ENCODE data around the gene ATF3.
A peak's percentile ranks its signal among the peaks of the same experiment; 100 is the strongest.
"Not testable (repeated sequence)": the region's sequence is repeated elsewhere in the genome, so short reads cannot be mapped to it uniquely, and the experiment has no call there.

ATF3 gene

GRCh38 chr1:212629450-212630157 is 21.0 kb downstream of the ATF3 start:
- no peak for DNase-seq (ENCODE audit: low spot score)

- DNase-seq (ENCODE audit: low spot score): peak; percentile 80
Measured at GRCh38 chr1:212630158-212630900, 21.8 kb downstream of the ATF3 start.

- DNase-seq (ENCODE audit: low spot score): no peak
Measured at GRCh38 chr1:212633161-212633560, 24.6 kb downstream of the ATF3 start.

- no peak for DNase-seq (ENCODE audit: low spot score)
Measured at GRCh38 chr1:212634252-212634651, 25.7 kb downstream of the ATF3 start.

- DNase-seq (ENCODE audit: low spot score): no peak
Measured at GRCh38 chr1:212635141-212635631, 26.6 kb downstream of the ATF3 start.

- DNase-seq (ENCODE audit: low spot score): no peak
Measured at GRCh38 chr1:212637902-212638301, 29.3 kb downstream of the ATF3 start.

GRCh38 chr1:212638492-212639151 is 30.1 kb downstream of the ATF3 start:
- DNase-seq (ENCODE audit: low spot score): no peak

GRCh38 chr1:212639524-212639923 is 31.0 kb downstream of the ATF3 start:
- not testable (repeated sequence) for DNase-seq (ENCODE audit: low spot score)

GRCh38 chr1:212640223-212640878 is 31.8 kb downstream of the ATF3 start:
- DNase-seq (ENCODE audit: low spot score): no peak

GRCh38 chr1:212641956-212642355 is 33.4 kb downstream of the ATF3 start:
- no peak for DNase-seq (ENCODE audit: low spot score)

GRCh38 chr1:212643877-212644276 is 35.3 kb downstream of the ATF3 start:
- no peak for DNase-seq (ENCODE audit: low spot score)

- no peak for DNase-seq (ENCODE audit: low spot score)
Measured at GRCh38 chr1:212644866-212645545, 36.4 kb downstream of the ATF3 start.

- DNase-seq (ENCODE audit: low spot score): no peak
Measured at GRCh38 chr1:212645546-212646543, 37.3 kb downstream of the ATF3 start.

GRCh38 chr1:212646588-212646987 is 38.0 kb downstream of the ATF3 start:
- DNase-seq (ENCODE audit: low spot score): no peak

- no peak for DNase-seq (ENCODE audit: low spot score)
Measured at GRCh38 chr1:212647004-212647403, 38.4 kb downstream of the ATF3 start.

- DNase-seq (ENCODE audit: low spot score): no peak
Measured at GRCh38 chr1:212648431-212648830, 39.9 kb downstream of the ATF3 start.

- no peak for DNase-seq (ENCODE audit: low spot score)
Measured at GRCh38 chr1:212649020-212649419, 40.5 kb downstream of the ATF3 start.

- DNase-seq (ENCODE audit: low spot score): no peak
Measured at GRCh38 chr1:212650228-212650627, 41.7 kb downstream of the ATF3 start.

GRCh38 chr1:212651521-212651920 is 43.0 kb downstream of the ATF3 start:
- no peak for DNase-seq (ENCODE audit: low spot score)

- DNase-seq (ENCODE audit: low spot score): no peak
Measured at GRCh38 chr1:212651977-212652376, 43.4 kb downstream of the ATF3 start.

All from Ammon's horn (tissue), 1 donor.